Neural progenitor cell (in vitro differentiated cells): ENCODE results near the gene UFSP1. TPM values are rescaled to one million over a fixed set of nuclear protein-coding genes. Genes with fewer than 3 reads are reported as not detected.
"Not testable (repeated sequence)": the region's sequence is repeated elsewhere in the genome, so short reads cannot be mapped to it uniquely, and the experiment has no call there.

ENCODE experiments used
- DNase-seq: peaks from one replicate; pipeline ENCODE4 v3.0.0-alpha.2; 2016; ENCODE audit warnings: low spot score
- H2AFZ ChIP-seq: fragments of 200-600 bp; sonication (generic); replicated peaks from 2 replicates; pipeline ENCODE4 v1.6.1; 2016; ENCODE audit warnings: antibody characterized with exemption
- H3F3A ChIP-seq: fragments of 200-600 bp; sonication (generic); 2 replicates; pipeline ENCODE4 v1.6.1; 2016; ENCODE audit warnings: antibody characterized with exemption, low read depth
- H3K27ac ChIP-seq: fragments of 200-600 bp; sonication (generic); 2 replicates; pipeline ENCODE4 v1.5.1; 2016; ENCODE audit warnings: mild to moderate bottlenecking
- H3K27me3 ChIP-seq: fragments of 200-600 bp; sonication (generic); 2 replicates; pipeline ENCODE4 v1.6.1; 2016; ENCODE audit warnings: mild to moderate bottlenecking, moderate library complexity
- H3K36me3 ChIP-seq: fragments of 200-600 bp; sonication (generic); 2 replicates; pipeline ENCODE4 v1.5.1; 2016
- H3K4me1 ChIP-seq: fragments of 200-600 bp; sonication (generic); 2 replicates; pipeline ENCODE4 v1.6.1; 2016; ENCODE audit warnings: mixed run types
- H3K4me2 ChIP-seq: fragments of 200-600 bp; sonication (generic); 2 replicates; pipeline ENCODE4 v1.6.1; 2016
- H3K4me3 ChIP-seq: fragments of 200-600 bp; sonication (generic); 2 replicates; pipeline ENCODE4 v1.5.1; 2016
- H3K79me2 ChIP-seq: fragments of 200-600 bp; sonication (generic); 2 replicates; pipeline ENCODE4 v1.6.1; 2016; ENCODE audit warnings: low read depth
- H3K9ac ChIP-seq: fragments of 200-600 bp; sonication (generic); 2 replicates; pipeline ENCODE4 v1.6.1; 2016
- H3K9me3 ChIP-seq: fragments of 200-600 bp; sonication (generic); 2 replicates; pipeline ENCODE4 v1.5.1; 2016; ENCODE audit warnings: low read depth
- H4K20me1 ChIP-seq: fragments of 200-600 bp; sonication (generic); 2 replicates; pipeline ENCODE4 v1.6.1; 2016; ENCODE audit warnings: low read depth
- H3K27ac Mint-ChIP-seq: 3 replicates; pipeline ENCODE4 v1.8.0; 2021; ENCODE audit warnings: mixed read lengths
- H3K27me3 Mint-ChIP-seq: 2 replicates; pipeline ENCODE4 v1.8.0; 2022; ENCODE audit warnings: low read depth, mild to moderate bottlenecking, inconsistent platforms, moderate library complexity, mixed read lengths; ENCODE audit not compliant: insufficient read depth
- H3K36me3 Mint-ChIP-seq: 3 replicates; pipeline ENCODE4 v1.8.0; 2021; ENCODE audit warnings: mixed read lengths
- H3K4me1 Mint-ChIP-seq: 3 replicates; pipeline ENCODE4 v1.8.0; 2021; ENCODE audit warnings: mixed read lengths
- H3K4me3 Mint-ChIP-seq: 3 replicates; pipeline ENCODE4 v1.8.0; 2021; ENCODE audit warnings: mild to moderate bottlenecking, moderate library complexity, mixed read lengths
- H3K9me3 Mint-ChIP-seq: 3 replicates; pipeline ENCODE4 v1.8.0; 2020; ENCODE audit warnings: mixed read lengths
- EZH2 ChIP-seq: fragments of 200-600 bp; sonication (generic); IDR thresholded peaks from 2 replicates; pipeline ENCODE4 v1.6.1; 2017; ENCODE audit warnings: antibody characterized with exemption, mild to moderate bottlenecking, moderate library complexity
- EZH2phosphoT487 ChIP-seq: fragments of 200-600 bp; sonication (generic); IDR thresholded peaks from 2 replicates; pipeline ENCODE4 v1.6.1; 2017; ENCODE audit warnings: antibody characterized with exemption
- total RNA-seq: library from RNA; depleted of rRNA; stranded (reverse); fragments of >200 nt; gene quantifications from 2 replicates; pipeline ENCODE4 v1.2.3, GENCODE V29; 2015; ENCODE audit warnings: low replicate concordance
- TF ChIP-seq, protein P1 (sequence below): fragments of 200-600 bp; sonication (generic); IDR thresholded peaks from 2 replicates; pipeline ENCODE4 v1.5.1; 2017; ENCODE audit warnings: antibody characterized with exemption, mild to moderate bottlenecking

UFSP1 gene
- total RNA-seq, 1 donor from 2014 or later: not detected

DNA sequence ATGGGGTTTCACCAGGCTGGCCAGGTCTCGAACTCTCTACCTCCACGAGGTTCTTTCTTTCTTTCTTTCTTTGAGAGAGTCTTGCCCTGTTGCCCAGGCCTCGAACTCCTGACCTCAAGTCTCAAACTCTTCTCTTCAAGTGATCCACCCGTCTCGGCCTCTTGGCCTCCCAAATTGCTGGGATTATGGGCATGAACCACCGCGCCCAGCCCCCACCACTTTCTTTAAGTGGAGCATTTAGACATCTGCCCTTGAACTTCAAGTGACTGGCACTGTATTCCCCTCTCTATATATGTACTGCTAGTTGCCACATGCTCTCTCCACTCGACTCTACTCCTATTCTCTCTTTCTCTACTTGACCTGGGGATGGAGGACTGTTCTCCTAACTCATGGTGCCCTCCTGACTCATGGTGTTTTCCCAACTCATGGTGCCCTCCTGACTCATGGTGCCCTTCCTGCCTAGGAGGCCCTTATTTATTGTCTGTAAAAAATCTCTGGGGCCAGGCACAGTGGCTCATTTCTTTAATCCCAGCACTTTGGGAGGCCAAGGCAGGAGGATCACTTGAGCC lies 25.4 kb upstream of the UFSP1 start:
- TF ChIP-seq EZH2phosphoT487 (no peak), EZH2 (no peak)
- TF ChIP-seq, protein P1, sequence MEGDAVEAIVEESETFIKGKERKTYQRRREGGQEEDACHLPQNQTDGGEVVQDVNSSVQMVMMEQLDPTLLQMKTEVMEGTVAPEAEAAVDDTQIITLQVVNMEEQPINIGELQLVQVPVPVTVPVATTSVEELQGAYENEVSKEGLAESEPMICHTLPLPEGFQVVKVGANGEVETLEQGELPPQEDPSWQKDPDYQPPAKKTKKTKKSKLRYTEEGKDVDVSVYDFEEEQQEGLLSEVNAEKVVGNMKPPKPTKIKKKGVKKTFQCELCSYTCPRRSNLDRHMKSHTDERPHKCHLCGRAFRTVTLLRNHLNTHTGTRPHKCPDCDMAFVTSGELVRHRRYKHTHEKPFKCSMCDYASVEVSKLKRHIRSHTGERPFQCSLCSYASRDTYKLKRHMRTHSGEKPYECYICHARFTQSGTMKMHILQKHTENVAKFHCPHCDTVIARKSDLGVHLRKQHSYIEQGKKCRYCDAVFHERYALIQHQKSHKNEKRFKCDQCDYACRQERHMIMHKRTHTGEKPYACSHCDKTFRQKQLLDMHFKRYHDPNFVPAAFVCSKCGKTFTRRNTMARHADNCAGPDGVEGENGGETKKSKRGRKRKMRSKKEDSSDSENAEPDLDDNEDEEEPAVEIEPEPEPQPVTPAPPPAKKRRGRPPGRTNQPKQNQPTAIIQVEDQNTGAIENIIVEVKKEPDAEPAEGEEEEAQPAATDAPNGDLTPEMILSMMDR: no peak
- H3F3A ChIP-seq: peaks cover 6% of the 10 kb centered on the region

DNA sequence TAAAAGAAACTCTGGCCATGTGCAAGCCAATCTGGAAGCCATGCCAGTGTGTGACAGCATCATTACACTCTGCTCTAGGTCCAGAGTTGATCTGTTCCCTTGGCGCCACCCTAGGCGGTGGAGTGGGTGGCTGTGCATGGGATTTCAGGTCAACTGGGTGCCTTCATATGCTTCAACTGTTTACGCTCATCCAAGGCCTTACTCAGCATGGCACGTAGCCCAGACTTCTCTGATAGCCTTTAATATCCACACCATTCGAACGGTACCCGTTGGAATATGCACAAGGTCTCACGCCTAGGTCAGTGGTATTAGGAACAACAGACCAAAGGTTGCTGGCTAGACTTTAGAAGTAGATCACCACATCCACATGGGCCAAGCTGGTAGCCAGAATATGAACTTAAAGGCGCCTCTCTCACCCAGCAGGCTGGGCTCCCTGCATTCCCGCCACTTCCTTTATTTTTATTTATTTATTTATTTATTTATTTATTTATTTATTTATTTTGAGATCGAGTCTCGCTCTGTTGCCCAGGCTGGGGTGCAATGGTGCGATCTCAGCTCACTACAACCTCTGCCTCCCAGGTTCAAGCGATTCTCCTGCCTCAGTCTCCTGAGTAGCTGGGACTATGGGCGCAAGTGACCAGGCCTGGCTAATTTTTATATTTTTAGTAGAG lies 24.8 kb upstream of the UFSP1 start:
- Histone ChIP-seq H3K36me3 (no peaks in the 10 kb centered on the region), H3K4me1 (no peaks in the 10 kb centered on the region), H2AFZ (no peak overlapping the region), H4K20me1 (no peaks in the 10 kb centered on the region), H3K27me3 (no peaks in the 10 kb centered on the region), H3K9ac (no peak overlapping the region), H3K27ac (no peak overlapping the region), H3K9me3 (no peaks in the 10 kb centered on the region), H3K4me3 (no peak overlapping the region), H3K79me2 (no peaks in the 10 kb centered on the region), H3K4me2 (no peak overlapping the region), H3F3A (peaks cover 6% of the 10 kb centered on the region)
- DNase-seq: no peak
- TF ChIP-seq, protein P1: no peak
- no peak for TF ChIP-seq EZH2phosphoT487
- no peak for TF ChIP-seq EZH2
- H3K9me3 Mint-ChIP-seq: peaks cover 1% of the 10 kb centered on the region
- no peak overlapping the region for H3K4me3 Mint-ChIP-seq
- H3K4me1 Mint-ChIP-seq: no peaks in the 10 kb centered on the region
- H3K27me3 Mint-ChIP-seq: peaks cover 9% of the 10 kb centered on the region
- no peak overlapping the region for H3K27ac Mint-ChIP-seq
- H3K36me3 Mint-ChIP-seq: no peaks in the 10 kb centered on the region

More for the DNA sequence above, 25.4 kb upstream of the UFSP1 start:
- Histone ChIP-seq H3K9ac (no peak overlapping the region), H3K79me2 (no peaks in the 10 kb centered on the region), H3K27ac (no peak overlapping the region), H3K4me3 (no peak overlapping the region), H3K9me3 (no peaks in the 10 kb centered on the region), H3K4me2 (no peak overlapping the region), H2AFZ (no peak overlapping the region), H3K36me3 (no peaks in the 10 kb centered on the region), H3K27me3 (no peaks in the 10 kb centered on the region), H3K4me1 (no peaks in the 10 kb centered on the region), H4K20me1 (no peaks in the 10 kb centered on the region)
- Mint-ChIP-seq H3K4me3 (no peak overlapping the region), H3K9me3 (peaks cover 1% of the 10 kb centered on the region), H3K4me1 (no peaks in the 10 kb centered on the region), H3K27me3 (peaks cover 8% of the 10 kb centered on the region), H3K27ac (peak overlapping the region; percentile 86), H3K36me3 (no peaks in the 10 kb centered on the region)
- no peak for DNase-seq

DNA sequence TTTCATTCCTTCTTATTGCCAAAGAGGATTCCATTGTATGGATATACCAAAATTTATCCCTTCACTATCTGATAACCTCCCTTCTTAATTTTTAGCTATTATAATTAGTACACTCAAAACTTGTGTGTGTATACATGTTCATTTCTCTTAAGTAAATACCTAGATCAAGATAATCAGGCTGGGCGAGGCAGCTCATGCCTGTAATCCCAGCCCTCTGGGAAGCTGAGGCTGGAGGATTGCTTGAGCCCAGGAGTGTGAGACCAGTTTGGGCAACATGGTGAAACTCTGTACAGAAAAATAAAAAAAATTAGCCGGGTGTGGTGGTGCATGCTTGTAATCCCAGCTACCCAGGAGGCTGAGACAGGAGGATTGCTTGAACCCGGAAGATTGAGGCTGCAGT lies 22.0 kb upstream of the UFSP1 start:
- Histone ChIP-seq H2AFZ (no peak overlapping the region), H3K4me1 (no peaks in the 10 kb centered on the region), H3K4me2 (no peak overlapping the region), H3K79me2 (no peaks in the 10 kb centered on the region), H3K4me3 (no peak overlapping the region), H3K9ac (no peak overlapping the region), H3K9me3 (no peaks in the 10 kb centered on the region), H3K27me3 (no peaks in the 10 kb centered on the region), H3K36me3 (no peaks in the 10 kb centered on the region), H3K27ac (no peak overlapping the region), H4K20me1 (no peaks in the 10 kb centered on the region), H3F3A (peaks cover 6% of the 10 kb centered on the region)
- Mint-ChIP-seq H3K27ac (no peak overlapping the region), H3K4me1 (no peaks in the 10 kb centered on the region), H3K9me3 (peaks cover 4% of the 10 kb centered on the region), H3K4me3 (no peak overlapping the region), H3K27me3 (peaks cover 14% of the 10 kb centered on the region), H3K36me3 (no peaks in the 10 kb centered on the region)
- TF ChIP-seq, protein P1: no peak
- TF ChIP-seq EZH2phosphoT487 (no peak), EZH2 (no peak)
- no peak for DNase-seq

DNA sequence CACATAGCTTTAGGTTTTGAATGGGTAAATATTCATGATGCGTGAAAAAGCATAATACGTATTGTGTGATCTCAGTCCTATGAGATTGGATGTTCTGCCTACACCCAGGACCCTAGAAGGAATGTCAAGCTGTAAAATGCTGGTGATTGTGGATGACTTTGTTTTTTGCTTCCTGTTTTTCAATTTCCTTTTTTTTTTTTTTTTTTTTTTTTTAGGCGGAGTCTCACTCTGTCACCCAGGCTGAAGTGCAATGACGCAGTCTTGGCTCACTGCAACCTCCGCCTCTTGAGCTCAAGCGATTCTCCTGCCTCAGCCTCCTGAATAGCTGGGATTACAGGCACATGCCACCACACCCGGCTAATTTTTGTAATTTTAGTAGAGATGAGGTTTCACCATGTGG lies 20.9 kb upstream of the UFSP1 start:
- not testable (repeated sequence) for H2AFZ ChIP-seq, H3K79me2 ChIP-seq, H3K4me1 Mint-ChIP-seq, H3K4me1 ChIP-seq, H3F3A ChIP-seq, DNase-seq, H3K4me3 Mint-ChIP-seq, H3K9ac ChIP-seq, H3K4me3 ChIP-seq, H3K27ac ChIP-seq, H3K9me3 Mint-ChIP-seq, H4K20me1 ChIP-seq, H3K36me3 Mint-ChIP-seq, H3K9me3 ChIP-seq, H3K4me2 ChIP-seq, H3K36me3 ChIP-seq, H3K27ac Mint-ChIP-seq, H3K27me3 ChIP-seq
- peaks cover 17% of the 10 kb centered on the region for H3K27me3 Mint-ChIP-seq
